Right atrium auricular region (tissue), 2 donors: Measurements from ENCODE around the gene PEPD. TPM values are rescaled to one million over a fixed set of nuclear protein-coding genes. Genes with fewer than 3 reads are reported as not detected.

Source experiments
- DNase-seq: peaks from one replicate; pipeline ENCODE4 v3.0.0-alpha.2; 2019; ENCODE audit warnings: low spot score
- H3K27ac ChIP-seq, 2 donors: fragments of 200-600 bp; sonication (generic); 1 replicate in 1 of 2; 2 replicates in 1 of 2; pipeline ENCODE4 v1.5.1; 2016 to 2019
- H3K27me3 ChIP-seq, 2 donors: fragments of 200-600 bp; sonication (generic); one replicate each; pipeline versions ENCODE4 v1.5.1 to v1.6.0; 2017 to 2019
- H3K36me3 ChIP-seq: fragments of 200-600 bp; sonication (generic); one replicate; pipeline ENCODE4 v1.5.1; 2016
- H3K4me1 ChIP-seq, 2 donors: fragments of 200-600 bp; sonication (generic); one replicate each; pipeline versions ENCODE4 v1.5.1 to v1.6.0; 2017 to 2019
- H3K4me3 ChIP-seq, 2 donors: fragments of 200-600 bp; sonication (generic); 1 replicate in 1 of 2; 2 replicates in 1 of 2; pipeline ENCODE4 v1.5.1; 2017 to 2019; ENCODE audit warnings: mild to moderate bottlenecking in 1 of 2, moderate library complexity in 1 of 2
- H3K9me3 ChIP-seq, 2 donors: fragments of 200-600 bp; sonication (generic); one replicate each; pipeline ENCODE4 v1.5.1; 2019
- total RNA-seq, 2 donors: library from RNA; depleted of rRNA; stranded (reverse); fragments of >200 nt; gene quantifications; one replicate each; pipeline ENCODE4 v1.1.0, GENCODE V29; 2016
- TF ChIP-seq, protein P1 (sequence below), 2 donors: fragments of 200-600 bp; sonication (generic); IDR thresholded peaks; one replicate each; pipeline ENCODE4 v1.5.1; 2019; ENCODE audit warnings: antibody characterized with exemption in 2 of 2

The PEPD gene
- total RNA-seq, 2 donors from 2014 or later: 27.1 to 38.9 TPM

DNA sequence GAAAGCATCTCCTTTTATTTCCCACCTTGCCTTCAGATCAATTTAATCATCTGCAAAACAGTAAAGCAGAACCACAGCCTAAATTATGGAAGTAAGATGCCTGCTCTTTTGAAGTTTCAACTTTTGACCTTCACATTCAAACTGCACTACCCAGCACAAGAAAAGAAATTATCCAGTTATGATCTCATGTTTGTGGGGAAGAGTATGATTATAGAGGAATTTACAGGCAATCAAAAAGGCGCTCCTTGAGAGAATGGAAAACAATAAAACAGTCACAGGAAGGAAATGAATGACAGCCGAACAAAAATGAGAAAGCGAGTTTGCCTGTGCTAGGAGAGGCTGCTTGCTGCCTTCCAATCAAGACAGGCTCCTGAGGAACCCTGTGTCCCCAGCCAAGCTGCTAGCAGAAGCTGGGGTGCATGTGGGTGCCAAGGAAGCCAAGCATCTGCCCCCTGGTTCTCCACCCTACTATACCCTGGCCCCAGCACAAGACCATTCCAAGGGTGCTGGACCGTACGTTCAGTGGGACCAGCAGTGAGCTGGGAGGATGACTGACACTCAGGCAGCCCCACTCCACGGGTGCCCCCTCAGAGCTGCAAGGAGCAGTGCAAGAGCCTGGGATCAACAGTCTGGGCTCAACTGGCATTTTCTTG, 47.8 kb downstream of the PEPD start:
- H3K27me3 ChIP-seq: no peaks in the 10 kb centered on the region
- H3K36me3 ChIP-seq: peaks cover 7% of the 10 kb centered on the region

DNA sequence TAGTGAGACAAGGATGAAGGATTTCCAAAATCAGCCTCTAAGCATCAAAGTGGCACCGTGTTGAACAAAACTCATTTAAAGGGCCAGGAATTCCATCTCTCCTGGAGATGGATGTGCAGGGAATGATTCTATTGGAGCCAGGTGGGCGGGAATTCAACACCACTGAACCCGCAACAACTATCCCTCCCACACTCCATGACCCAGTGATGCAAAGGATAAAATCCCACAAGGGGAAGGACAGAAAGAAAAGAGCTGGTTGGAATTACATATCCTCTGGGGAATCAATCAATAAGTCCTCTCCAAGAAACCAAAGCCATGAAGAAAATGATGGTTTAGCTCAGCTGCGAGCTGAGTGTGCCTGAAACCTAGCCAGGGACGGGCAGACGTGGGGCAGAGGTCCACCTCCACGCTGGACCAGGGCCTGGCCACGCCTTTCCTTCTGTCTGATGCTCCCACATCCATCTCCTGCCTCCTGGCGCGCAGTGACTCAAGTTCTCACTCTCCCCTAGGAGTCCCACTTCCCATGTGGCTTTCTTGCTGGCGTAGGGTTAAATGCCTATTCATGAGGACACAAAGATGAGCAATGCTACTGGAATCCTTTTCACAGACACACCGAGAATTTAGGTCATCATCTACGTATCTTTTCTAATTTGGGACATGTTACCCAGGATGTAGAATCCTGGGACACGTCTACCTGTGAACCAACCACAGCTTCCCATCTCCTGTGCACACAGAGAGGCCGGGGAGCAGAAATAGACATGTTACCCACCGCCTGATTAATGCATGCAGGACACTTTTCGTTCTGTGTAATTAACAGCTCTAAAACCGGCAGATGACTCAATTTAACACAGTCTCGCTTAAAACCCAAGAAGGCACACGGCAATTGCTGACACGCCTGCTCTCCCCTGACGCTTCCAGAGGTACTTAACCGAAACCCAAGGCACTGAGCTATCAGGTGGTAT, 48.6 kb downstream of the PEPD start:
- Histone ChIP-seq H3K27ac (no peak overlapping the region), H3K9me3 (no peaks in the 10 kb centered on the region), H3K36me3 (peaks cover 7% of the 10 kb centered on the region), H3K4me3 (no peak overlapping the region), H3K4me1 (no peaks in the 10 kb centered on the region), H3K27me3 (no peaks in the 10 kb centered on the region)
- no peak for DNase-seq
- TF ChIP-seq, protein P1, sequence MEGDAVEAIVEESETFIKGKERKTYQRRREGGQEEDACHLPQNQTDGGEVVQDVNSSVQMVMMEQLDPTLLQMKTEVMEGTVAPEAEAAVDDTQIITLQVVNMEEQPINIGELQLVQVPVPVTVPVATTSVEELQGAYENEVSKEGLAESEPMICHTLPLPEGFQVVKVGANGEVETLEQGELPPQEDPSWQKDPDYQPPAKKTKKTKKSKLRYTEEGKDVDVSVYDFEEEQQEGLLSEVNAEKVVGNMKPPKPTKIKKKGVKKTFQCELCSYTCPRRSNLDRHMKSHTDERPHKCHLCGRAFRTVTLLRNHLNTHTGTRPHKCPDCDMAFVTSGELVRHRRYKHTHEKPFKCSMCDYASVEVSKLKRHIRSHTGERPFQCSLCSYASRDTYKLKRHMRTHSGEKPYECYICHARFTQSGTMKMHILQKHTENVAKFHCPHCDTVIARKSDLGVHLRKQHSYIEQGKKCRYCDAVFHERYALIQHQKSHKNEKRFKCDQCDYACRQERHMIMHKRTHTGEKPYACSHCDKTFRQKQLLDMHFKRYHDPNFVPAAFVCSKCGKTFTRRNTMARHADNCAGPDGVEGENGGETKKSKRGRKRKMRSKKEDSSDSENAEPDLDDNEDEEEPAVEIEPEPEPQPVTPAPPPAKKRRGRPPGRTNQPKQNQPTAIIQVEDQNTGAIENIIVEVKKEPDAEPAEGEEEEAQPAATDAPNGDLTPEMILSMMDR (IDR thresholded peaks at IDR 0.05): no peak

More for the DNA sequence above, 47.8 kb downstream of the PEPD start:
- no peak overlapping the region for H3K27ac ChIP-seq
- TF ChIP-seq, protein P1 (IDR thresholded peaks at IDR 0.05): no peak
- H3K9me3 ChIP-seq: no peaks in the 10 kb centered on the region
- no peak overlapping the region for H3K4me3 ChIP-seq
- H3K4me1 ChIP-seq: no peaks in the 10 kb centered on the region
- DNase-seq: no peak

DNA sequence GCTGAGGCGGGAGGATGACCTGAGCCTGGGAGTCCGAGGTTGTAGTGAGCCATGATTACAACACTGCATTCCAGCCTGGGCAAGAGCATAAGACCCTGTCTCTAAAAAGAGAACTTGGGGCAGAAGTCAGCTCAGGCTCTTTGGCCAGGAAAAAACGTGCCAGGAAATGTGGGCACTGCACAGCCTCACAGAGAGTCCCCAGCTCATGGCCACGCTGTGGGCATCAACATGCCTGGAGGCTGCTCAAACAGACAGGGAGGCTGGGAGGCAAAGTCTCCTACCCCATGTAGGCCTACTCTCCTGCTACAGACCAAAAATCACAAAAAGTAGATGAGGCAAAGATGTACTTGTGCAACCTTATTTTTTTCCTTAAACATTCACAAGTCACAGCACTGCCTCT, 49.4 kb downstream of the PEPD start:
- peaks cover under 1% of the 10 kb centered on the region for H3K36me3 ChIP-seq
- no peaks in the 10 kb centered on the region for H3K27me3 ChIP-seq
- H3K4me1 ChIP-seq: no peaks in the 10 kb centered on the region
- no peak for DNase-seq
- TF ChIP-seq, protein P1 (IDR thresholded peaks at IDR 0.05): no peak
- H3K9me3 ChIP-seq: no peaks in the 10 kb centered on the region
- no peak overlapping the region for H3K4me3 ChIP-seq
- no peak overlapping the region for H3K27ac ChIP-seq

DNA sequence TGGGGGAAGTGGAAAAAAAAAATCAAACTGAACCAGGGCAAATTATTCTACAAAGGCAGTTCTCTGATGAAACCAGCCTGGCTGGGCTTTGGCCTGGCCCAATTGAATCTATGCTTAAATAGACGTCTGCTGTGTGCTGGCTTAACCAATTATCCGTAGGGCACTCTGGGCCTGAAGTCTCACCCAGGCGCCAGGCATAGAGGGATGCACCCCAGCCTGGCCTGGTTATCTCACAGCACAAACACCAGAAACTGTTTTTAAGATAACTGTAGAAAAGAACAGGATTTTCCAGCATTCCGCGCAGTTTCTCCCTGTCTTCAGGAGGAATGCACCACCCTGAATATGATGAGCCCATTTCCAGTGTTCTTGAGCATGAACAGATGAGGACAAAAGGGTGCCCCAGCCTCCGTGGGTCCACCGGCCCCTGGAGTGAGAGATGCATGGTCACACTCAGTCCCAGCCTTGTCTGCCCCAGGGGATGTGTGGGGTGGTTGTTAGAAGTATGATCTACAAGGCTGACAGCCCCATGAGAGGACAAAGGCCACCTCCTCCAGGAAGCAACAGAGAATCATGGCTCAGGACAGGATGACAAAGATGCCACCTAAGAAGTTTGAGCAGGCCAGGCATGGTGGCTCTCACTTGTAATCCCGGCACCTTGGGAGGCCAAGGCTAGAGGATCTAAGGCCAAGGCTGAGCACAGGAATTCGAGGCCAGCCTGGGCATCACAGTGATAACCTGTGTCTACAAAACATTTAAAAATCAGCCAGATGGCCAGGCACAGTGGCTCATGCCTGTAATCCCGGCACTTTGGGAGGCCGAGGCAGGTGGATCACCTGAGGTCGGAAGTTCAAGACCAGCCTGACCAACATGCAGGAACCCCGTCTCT, 50.2 kb downstream of the PEPD start:
- peaks cover 0 to 3% of the 10 kb centered on the region in 2 donors for H3K4me1 ChIP-seq
- H3K9me3 ChIP-seq: no peaks in the 10 kb centered on the region
- TF ChIP-seq, protein P1 (IDR thresholded peaks at IDR 0.05): no peak
- H3K36me3 ChIP-seq: no peaks in the 10 kb centered on the region
- DNase-seq: no peak
- H3K4me3 ChIP-seq: no peak overlapping the region
- H3K27me3 ChIP-seq: no peaks in the 10 kb centered on the region
- no peak overlapping the region for H3K27ac ChIP-seq

DNA sequence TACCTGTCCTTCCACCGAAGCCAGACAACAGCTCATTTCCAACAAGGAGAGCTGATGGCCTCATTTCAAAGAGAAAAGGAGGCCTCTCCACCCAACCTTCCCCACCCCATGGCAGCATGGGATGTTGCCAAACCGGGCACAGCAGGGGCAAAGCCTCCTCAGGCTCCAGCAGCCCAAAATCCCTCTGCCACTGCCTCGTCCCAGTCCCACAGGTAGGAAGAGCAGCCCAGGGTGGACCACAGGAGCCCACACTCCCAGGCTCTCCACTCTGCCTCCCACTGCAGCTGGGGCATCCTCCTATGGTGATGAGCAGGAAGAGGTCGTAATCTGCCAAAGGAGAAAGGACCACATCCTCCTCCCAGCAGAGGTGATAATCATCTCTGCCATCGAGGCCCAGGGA, 50.9 kb downstream of the PEPD start:
- no peak for DNase-seq

More for the DNA sequence above, 50.9 kb downstream of the PEPD start:
- Histone ChIP-seq H3K9me3 (no peaks in the 10 kb centered on the region), H3K27me3 (no peaks in the 10 kb centered on the region), H3K36me3 (no peaks in the 10 kb centered on the region), H3K4me1 (peaks cover 0 to 10% of the 10 kb centered on the region in 2 donors), H3K27ac (no peak overlapping the region), H3K4me3 (no peak overlapping the region)
- TF ChIP-seq, protein P1 (IDR thresholded peaks at IDR 0.05): no peak
